GM11168 (cell line): ENCODE results near the gene ACP1.
"Not testable (repeated sequence)": the region's sequence is repeated elsewhere in the genome, so short reads cannot be mapped to it uniquely, and the experiment has no call there.

Source experiments
- in situ Hi-C: fragments of 300-500 bp; cut with MboI; formaldehyde crosslinking; loops from one replicate; pipeline ENCODE4 v1.12.0; 2022; ENCODE audit warnings: low sequenced_read_pairs; ENCODE audit not compliant: unreplicated experiment

ACP1 gene

DNA sequence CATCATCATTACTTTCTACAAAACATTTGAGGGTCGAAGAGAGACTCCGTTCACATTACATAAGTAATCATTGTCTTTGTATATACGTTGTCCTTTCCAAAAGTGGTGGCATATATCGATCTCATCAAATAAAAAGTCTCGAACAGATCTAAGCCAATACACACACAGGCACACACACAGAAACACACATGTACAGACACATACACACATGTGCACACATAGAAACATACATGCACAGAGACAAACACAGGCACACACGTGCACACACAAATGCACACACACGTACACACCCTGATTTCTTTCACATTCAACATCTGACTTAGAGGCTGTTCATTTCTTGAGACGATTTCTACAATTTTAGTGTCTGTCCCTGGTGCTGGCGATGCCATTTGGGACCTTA is 40.6 kb downstream of the ACP1 start:
- in situ Hi-C loops: no loop called here

DNA sequence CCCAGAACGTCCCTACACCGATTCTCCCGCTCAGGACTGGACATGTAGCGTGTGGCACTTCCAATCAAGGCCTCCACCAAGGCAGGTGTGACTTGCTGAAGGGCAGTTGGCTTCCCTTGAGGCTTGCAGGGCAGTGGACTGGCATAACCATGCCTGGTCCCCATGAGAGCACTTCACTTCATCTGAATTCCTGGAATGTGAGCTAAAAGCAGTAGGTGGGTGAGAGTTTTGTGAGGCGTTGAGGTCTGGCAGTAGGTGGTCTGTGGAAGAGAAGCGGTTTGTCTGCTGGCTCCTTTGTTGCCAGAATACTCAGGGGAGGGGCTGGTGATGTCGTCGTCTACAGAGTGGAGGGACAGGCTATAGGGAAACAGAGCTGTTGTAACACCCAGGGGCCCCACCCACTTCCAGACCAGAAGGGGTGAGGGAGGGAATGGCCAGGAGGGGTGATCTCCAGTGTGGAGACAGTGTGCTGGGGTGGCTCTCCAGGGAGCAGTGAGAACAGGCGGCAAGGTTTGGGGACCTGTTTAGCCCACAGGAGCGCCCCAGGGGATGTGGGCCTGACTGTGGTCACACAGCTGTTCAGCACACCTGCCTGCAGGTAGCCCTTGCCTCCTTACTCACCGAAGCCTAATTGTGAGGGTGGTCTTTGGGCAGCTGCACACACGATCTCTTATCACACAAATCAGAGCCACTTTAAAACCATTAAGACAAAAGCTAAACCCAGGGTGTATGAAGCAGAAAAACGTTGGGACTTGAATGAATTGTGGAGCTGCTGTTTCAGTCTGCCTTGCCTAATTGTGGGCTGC is 44.6 kb downstream of the ACP1 start:
- in situ Hi-C loops: no loop called here

DNA sequence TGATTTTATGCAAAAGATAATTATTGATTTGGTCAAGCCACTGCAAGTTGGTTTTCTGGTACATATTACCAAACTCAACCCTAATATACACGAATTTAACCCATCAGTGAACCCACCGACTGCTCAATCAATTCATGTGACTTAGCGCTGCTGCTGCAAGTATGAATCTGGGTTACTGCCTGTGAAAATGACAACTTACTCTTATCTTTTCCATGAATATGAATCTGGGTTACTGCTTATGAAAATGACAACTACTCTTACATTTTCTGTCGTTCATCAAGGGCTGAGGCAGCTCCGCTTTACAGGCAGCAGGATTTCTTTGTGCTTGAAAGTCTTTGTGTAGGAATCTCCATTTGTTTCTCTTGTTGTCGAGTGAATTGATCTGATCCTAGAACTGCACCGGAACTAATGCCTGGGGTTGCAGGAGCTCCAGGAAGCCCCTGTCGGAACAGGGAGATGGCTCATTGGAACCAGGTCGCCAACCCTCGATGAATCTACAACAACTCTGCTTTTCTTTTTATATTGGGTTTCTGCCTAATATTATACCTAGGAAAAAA is 45.3 kb downstream of the ACP1 start:
- in situ Hi-C loops: no loop called here

DNA sequence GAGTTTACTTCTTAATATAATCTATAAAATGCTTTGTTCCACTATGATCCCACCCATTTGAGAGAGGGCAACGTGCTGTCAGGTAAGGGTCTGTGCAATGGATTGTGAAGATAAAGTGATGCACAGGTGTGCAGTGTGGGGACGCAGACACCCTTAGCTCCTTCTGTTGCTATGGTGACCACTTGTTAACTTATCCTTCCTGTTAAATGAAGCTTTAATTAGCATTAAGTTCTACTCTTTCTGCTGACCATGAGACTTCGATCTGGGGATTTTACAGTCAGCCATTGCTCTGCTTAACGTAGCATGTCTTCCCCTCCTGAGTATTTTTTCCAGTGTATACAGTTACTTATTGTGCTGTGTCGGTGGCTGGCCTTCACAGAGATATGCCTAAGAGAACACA is 46.2 kb downstream of the ACP1 start:
- in situ Hi-C loops: no loop called here

DNA sequence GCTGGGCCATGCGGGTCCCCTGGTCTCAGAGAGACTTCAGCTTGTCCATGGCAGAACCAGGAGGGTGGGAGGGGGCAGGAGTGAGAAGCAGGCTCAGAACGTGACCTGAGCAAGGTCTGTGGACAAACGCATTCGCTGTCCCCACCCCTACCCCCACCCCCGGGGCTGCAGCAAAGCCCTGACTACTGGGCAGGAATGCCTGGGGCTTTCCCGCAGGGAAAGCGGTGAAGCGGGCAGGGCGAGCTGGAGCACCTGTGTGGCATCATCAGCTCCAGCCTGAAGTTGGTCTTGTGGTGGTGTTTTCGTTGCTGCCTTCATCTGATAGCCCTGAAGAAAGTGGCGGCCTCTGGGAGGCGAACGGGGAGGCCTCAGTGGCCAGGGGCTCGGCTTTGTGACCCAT is 49.2 kb downstream of the ACP1 start:
- in situ Hi-C loops: no loop called here

DNA sequence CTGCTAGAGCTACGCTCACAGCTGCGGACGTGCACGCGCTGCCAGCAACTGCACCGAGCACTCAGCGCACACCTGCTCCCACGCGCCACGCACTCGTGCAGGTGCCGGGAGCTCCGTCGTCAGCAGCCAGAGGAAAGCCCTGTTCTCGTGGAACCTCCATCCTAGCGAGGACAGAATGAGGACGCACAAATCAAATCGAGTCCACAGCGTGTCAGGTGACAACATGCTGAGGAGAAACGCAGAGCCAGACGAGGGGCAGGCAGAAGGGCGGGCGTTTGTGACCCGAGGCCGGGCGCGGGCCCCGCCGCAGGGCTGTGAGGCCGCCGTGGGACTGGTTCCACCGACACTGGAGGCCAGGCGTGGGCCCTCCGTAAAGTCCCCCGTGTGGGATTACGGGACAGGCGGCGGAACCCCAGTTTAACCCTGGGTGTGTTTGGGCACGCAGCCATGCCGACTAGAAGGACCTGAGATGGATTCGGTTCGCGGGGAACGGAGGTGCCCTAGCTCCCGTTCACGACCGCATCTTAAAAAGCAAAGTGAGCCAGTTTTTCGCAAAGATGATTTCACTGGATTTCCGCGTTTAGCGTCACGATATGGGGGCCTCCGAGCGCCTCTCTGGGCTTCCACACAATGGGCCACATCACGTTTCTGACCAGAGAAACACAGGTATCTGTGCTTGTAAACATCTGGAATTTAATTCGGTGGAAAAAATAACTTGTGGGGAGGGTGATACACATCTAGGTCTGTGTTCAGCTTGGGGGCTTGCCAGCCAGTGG is 50.0 kb downstream of the ACP1 start:
- in situ Hi-C loops: no loop called here

DNA sequence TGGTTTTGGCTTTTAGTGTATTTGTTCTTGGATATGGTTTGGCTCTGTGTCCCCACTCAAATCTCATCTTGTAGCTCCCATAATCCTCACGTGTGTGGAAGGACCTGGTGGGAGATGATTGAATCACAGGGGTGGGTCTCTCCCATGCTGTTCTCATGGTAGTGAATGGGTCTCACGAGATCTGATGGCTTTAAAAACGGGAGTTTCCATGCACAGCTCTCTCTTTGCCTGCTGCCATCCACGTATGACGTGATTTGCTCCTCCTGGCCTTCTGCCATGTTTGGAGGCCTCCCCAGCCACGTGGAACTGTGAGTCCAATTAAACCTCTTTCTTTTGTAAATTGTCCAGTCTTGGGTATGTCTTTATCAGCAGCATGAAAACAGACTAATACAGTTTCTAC is 51.2 kb downstream of the ACP1 start:
- in situ Hi-C loops: not testable (repeated sequence)

DNA sequence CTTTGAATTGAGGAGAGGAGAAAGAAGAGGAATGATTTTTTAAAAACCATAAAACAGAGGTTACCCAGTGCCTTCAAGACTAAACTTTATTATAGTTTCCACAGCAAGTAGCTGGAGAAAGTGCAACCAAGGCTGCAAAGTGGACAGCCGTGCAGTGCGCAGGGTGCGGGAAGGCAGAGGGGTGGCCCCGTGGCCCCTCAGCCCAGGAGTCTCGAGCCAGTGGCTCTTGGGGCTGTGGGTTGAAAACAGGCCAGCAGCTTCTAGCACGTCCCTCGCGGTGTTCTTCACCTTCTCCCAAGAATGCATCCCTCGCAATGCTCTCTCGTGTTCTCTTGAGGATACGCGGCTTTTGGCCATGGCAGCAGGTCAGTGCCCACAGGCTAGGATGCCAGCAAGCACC is 51.6 kb downstream of the ACP1 start:
- in situ Hi-C loops: no loop called here

DNA sequence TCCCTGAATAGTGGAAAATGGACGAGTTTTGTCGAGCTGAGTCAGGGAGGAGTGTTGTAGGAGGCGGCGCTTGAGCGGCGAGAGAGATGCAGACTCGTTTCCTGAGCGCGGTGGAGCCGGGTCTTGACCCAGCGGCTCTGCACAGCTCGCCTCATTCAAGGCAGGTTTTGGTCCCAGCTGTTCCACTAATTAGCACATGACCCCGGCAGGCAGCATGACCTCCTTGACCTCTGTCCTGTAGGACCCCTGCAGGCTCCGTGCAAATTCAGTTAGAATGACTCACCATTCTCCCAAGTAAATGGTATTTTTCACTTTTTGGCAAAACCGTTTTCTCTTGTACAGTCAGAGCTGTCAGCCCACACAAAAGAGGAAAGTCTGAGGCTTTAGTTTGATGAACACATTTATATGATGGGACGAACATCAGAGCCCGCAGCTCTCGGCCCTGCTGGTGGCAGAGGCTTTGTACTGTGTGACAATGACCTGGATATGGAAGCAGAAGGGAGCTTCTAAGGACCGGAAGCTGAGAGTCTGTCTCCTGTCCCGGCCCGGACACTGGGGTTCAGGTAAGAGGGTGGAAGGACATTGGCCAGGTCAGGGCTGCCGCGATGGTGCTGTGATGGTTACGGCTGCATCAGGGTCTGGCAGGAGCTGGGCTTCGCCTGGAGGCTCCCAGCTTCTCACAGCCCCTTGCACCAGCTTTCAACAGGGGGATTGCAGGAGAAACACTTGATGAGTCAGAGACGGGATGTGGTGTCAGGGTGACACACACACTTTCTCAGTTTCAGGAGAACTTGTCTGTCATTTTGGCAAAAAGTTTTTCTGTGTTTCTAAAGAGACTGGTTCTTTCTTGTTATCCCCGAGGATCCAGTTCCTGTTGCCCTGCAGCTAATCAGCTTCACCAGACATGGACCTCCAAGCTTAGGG is 53.0 kb downstream of the ACP1 start:
- in situ Hi-C loops: no loop called here

DNA sequence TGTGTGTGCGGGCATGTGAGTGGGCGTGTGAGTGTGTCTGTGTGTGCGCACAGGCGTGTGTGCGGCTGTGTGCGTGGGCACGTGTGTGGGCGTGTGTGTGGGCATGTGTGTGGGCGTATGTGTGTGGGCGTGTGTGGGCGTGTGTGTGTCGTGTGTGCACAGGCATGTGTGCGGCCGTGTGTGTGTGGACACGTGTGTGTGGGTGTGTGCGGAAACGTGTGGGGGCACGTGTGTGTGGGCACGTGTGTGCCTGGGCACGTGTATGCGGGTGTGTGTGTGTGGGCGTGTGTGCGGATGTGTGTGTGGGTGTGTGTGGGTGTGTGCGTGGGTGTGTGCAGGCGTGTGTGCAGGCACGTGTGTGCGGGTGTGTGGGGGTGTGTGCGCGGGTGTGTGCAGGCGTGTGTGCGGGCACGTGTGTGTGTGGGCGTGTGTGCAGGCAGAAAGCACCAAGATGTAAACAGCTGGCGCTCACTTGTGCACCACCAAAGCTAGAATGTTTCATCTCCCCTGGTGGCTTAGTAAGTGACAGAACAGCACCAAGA is 54.4 kb downstream of the ACP1 start:
- in situ Hi-C loops: no loop called here

DNA sequence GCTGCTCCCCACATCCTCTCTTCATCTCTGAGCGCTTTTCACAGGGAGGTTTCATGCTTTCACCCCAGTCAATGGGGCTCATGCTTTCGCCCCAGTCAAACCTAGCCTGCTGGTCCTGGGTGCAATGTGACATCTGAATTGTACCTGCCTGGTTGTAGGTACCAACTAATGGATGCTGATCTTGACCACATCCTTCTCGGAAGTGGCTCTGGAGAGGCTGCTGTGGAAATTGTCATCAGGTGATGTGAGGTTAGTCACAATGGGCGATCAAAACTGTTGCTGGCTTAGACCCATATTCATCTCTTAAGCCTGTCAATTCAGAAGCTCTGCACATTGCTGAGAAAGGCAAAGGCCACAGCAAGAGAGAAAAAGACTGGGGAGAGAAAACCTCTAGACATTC is 55.8 kb downstream of the ACP1 start:
- in situ Hi-C loops: no loop called here

DNA sequence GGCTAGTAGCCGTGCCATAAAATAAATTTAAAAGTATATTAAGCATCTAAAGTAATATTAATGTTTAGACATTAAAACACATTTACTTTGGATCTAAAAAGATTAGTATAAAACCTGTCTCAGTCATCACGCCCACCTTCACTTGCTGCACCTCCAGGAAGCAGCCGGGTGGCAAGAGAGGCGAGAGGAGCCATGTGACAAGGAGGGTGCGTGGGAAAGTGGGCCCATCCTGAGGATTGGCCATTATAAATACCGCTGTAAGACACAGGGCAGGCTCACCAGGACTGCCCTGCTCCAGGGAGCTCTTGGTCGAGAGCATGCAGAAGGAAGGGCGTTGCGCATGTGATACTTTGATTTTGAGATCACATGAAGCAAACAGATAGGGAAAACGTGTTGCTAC is 57.6 kb downstream of the ACP1 start:
- in situ Hi-C loops: no loop called here

DNA sequence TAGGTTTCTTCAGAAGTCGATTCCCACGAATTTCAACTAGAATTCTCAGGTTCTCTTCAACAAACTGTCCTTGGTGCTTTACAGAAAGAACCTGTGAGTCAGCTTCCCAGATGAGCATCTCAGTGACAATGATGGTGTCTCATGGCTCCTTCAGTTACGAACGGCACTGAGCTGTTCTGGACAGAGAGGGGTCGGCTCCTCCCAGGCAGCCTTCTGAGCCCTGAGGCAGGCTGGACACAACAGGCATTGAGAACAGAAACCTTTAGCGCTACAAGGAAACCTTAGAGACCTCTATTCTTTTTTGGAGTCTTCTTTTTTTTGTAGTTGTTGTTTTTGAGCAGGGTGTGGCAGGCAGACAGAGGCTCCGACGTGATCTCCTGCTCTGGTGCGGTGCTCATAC is 58.3 kb downstream of the ACP1 start:
- in situ Hi-C loops: no loop called here
